Caco-2 (cell line): ENCODE measurements around the gene ADAMTSL1. TPM values are rescaled to one million over a fixed set of nuclear protein-coding genes. Genes with fewer than 3 reads are reported as not detected.

Experiments
- BruUV-seq: library from RNA; stranded (reverse); fragments of 400-500 nt; replicated peaks from 2 replicates; lab custom pipeline; 2021; lab: Mats Ljungman, UMichigan
- CTCF ChIA-PET: fragments of 300-600 bp; sonication (Branson Sonifier 250); formaldehyde crosslinking; loops from one replicate; lab custom pipeline; 2022; ENCODE audit warnings: antibody characterized with exemption; lab: Charles Lee
- POLR2A ChIA-PET: fragments of 300-600 bp; sonication (Branson Sonifier 250); formaldehyde crosslinking; loops from one replicate; lab custom pipeline; 2022; ENCODE audit warnings: antibody characterized with exemption; lab: Charles Lee
- DNase-seq, 2 experiments: peaks; one replicate each; pipeline versions ENCODE4 v3.0.0 to v3.0.0-alpha.2; 2020 to 2022
- H3K27me3 ChIP-seq: replicated peaks from 2 replicates; pipeline ENCODE4 v1.6.0; 2011; ENCODE audit warnings: low read length; ENCODE audit not compliant: control insufficient read depth, insufficient read depth
- H3K36me3 ChIP-seq: 2 replicates; pipeline ENCODE4 v1.5.1; 2011; ENCODE audit warnings: low read length; ENCODE audit not compliant: control insufficient read depth, insufficient read depth
- H3K4me1 ChIP-seq: fragments of 250-450 bp; sonication (Bioruptor Pico); 2 replicates; pipeline ENCODE4 v1.5.1; 2020; ENCODE audit warnings: mild to moderate bottlenecking
- H3K4me3 ChIP-seq: 2 replicates; pipeline ENCODE4 v1.5.1; 2011; ENCODE audit warnings: low read depth, mild to moderate bottlenecking, control low read depth, low read length
- H3K9me3 ChIP-seq: fragments of 250-450 bp; sonication (Bioruptor Pico); 2 replicates; pipeline ENCODE4 v1.5.1; 2020; ENCODE audit warnings: mild to moderate bottlenecking, moderate library complexity
- H3K27ac Mint-ChIP-seq: one replicate; pipeline ENCODE4 v1.8.0; 2022; ENCODE audit warnings: mixed read lengths; ENCODE audit not compliant: unreplicated experiment
- H3K27me3 Mint-ChIP-seq: one replicate; pipeline ENCODE4 v1.8.0; 2022; ENCODE audit warnings: mixed read lengths; ENCODE audit not compliant: insufficient read depth, unreplicated experiment
- H3K36me3 Mint-ChIP-seq: one replicate; pipeline ENCODE4 v1.8.0; 2022; ENCODE audit warnings: mild to moderate bottlenecking, mixed read lengths; ENCODE audit not compliant: insufficient read depth, unreplicated experiment
- H3K4me1 Mint-ChIP-seq: one replicate; pipeline ENCODE4 v1.8.0; 2022; ENCODE audit warnings: low read depth, mixed read lengths; ENCODE audit not compliant: unreplicated experiment
- H3K4me3 Mint-ChIP-seq: one replicate; pipeline ENCODE4 v1.8.0; 2022; ENCODE audit warnings: mild to moderate bottlenecking, moderate library complexity, mixed read lengths; ENCODE audit not compliant: unreplicated experiment
- H3K9me3 Mint-ChIP-seq: one replicate; pipeline ENCODE4 v1.8.0; 2022; ENCODE audit warnings: mixed read lengths; ENCODE audit not compliant: unreplicated experiment
- CTCF ChIP-seq, 2 experiments: fragments of 200-600 bp in 1 of 2; IDR thresholded peaks; 1 replicate in 1 of 2; 2 replicates in 1 of 2; pipeline versions ENCODE4 v1.5.1 to v1.8.0; 2011 to 2022; ENCODE audit warnings: antibody characterized with exemption in 1 of 2, control low read depth in 1 of 2, inconsistent platforms in 1 of 2, low read depth in 1 of 2, low read length in 1 of 2, mild to moderate bottlenecking in 1 of 2, moderate library complexity in 1 of 2; ENCODE audit not compliant: insufficient read depth in 1 of 2, severe bottlenecking in 1 of 2, unreplicated experiment in 1 of 2
- intact Hi-C: fragments of 100-400 bp; cut with micrococcal nuclease; formaldehyde crosslinking; loops from one replicate; pipeline ENCODE4 v1.10.0; 2022; ENCODE audit not compliant: unreplicated experiment
- total RNA-seq: library from RNA; stranded (reverse); gene quantifications from 2 replicates; pipeline ENCODE4 v1.2.3, GENCODE V29; 2022

ADAMTSL1 gene
- total RNA-seq, 1 experiment from 2014 or later: not detected

DNA sequence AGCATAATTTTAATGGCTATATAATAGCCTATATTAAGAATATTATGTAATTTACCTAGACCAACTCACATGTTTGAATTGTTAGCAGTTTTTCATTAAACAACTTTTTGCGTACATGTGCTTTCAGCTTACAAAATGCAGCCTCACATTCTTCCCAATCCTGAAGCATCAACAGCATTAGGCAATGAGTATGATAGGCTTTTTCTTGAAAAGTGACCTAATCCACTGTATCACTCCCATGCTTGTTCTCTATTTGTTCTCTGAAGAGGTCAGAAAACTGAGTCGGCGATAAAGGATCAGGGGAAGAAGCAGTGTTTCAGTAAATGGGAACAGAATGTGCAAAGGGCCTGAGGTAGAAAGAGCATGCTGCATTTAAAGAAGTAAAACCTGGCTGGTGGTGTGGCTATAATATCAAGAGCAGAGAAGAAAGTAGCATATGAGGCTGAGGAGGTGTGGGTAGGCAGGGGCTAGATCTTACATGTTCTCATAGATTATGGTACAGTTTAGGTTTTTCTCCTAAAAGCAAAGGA lies 346.7 kb downstream of the ADAMTSL1 start:
- no peaks in the 10 kb centered on the region for H3K36me3 Mint-ChIP-seq
- H3K27ac Mint-ChIP-seq: no peak overlapping the region
- POLR2A ChIA-PET: no interaction called here
- no peak overlapping the region for H3K4me3 ChIP-seq
- no peaks in the 10 kb centered on the region for H3K4me1 ChIP-seq
- no peaks in the 10 kb centered on the region for H3K4me1 Mint-ChIP-seq
- no TSS peak for BruUV-seq
- DNase-seq: no peak
- H3K9me3 ChIP-seq: no peaks in the 10 kb centered on the region
- TF ChIP-seq CTCF (IDR thresholded peaks at IDR 0.05; ENCODE audit: insufficient read depth in 1 of 2, low read depth in 1 of 2, low read length in 1 of 2, severe bottlenecking in 1 of 2, unreplicated experiment in 1 of 2): no peak
- CTCF ChIA-PET: no interaction called here
- H3K27me3 Mint-ChIP-seq: peaks cover 2% of the 10 kb centered on the region
- H3K9me3 Mint-ChIP-seq: no peaks in the 10 kb centered on the region
- no peaks in the 10 kb centered on the region for H3K36me3 ChIP-seq
- intact Hi-C loops: no loop called here
- no peak overlapping the region for H3K4me3 Mint-ChIP-seq
- H3K27me3 ChIP-seq: no peaks in the 10 kb centered on the region

DNA sequence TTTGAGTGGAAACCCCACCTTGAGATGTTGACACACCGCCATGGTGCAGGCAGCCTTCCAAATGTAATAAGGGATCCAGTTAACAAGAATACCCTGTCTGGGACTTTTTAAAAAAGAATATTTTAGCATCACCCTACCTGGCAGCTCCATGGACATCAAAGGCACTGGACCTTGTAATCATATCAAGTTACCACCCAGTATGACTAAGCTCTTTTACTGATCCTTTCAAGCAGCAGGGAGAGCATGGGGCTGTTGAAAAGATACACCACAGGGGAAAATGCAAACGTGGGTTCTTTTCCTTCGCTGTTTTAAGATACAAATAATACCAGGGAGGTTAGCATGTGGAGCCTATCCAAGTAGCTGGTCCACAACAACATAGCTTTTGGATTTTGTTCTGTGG lies 347.8 kb downstream of the ADAMTSL1 start:
- H3K36me3 ChIP-seq: no peaks in the 10 kb centered on the region
- no peak overlapping the region for H3K27ac Mint-ChIP-seq
- H3K9me3 ChIP-seq: no peaks in the 10 kb centered on the region
- H3K4me1 Mint-ChIP-seq: no peaks in the 10 kb centered on the region
- H3K27me3 Mint-ChIP-seq: peaks cover 6% of the 10 kb centered on the region
- no peak for TF ChIP-seq CTCF (IDR thresholded peaks at IDR 0.05; ENCODE audit: insufficient read depth in 1 of 2, low read depth in 1 of 2, low read length in 1 of 2, severe bottlenecking in 1 of 2, unreplicated experiment in 1 of 2)
- no peaks in the 10 kb centered on the region for H3K9me3 Mint-ChIP-seq
- no peak overlapping the region for H3K4me3 Mint-ChIP-seq
- BruUV-seq: no TSS peak
- H3K4me1 ChIP-seq: no peaks in the 10 kb centered on the region
- no peaks in the 10 kb centered on the region for H3K27me3 ChIP-seq
- H3K4me3 ChIP-seq: no peak overlapping the region
- ChIA-PET POLR2A (no interaction called here), CTCF (no interaction called here)
- no peaks in the 10 kb centered on the region for H3K36me3 Mint-ChIP-seq
- intact Hi-C loops: no loop called here
- DNase-seq: no peak

DNA sequence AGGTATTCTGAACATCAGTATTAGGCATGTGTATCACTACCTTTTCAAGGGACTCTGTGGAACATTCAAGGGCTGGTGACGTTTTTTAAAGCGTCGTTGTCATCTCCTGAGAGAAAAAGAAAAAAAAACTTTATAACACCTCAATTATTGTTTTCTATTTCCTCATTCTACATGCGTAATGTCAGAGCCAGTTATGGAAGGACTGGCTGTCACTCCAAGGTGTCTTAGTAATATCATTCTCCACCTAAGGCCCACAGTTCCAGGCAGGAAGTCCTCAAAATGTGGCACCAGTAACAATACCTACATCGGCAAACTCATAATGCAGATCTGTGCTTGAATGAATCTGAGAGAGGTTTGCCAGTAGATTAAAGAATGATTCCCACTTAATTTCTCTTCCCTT lies 348.9 kb downstream of the ADAMTSL1 start:
- Histone ChIP-seq H3K36me3 (no peaks in the 10 kb centered on the region), H3K9me3 (no peaks in the 10 kb centered on the region), H3K27me3 (no peaks in the 10 kb centered on the region), H3K4me1 (no peaks in the 10 kb centered on the region), H3K4me3 (no peak overlapping the region)
- intact Hi-C loops: no loop called here
- ChIA-PET CTCF (no interaction called here), POLR2A (no interaction called here)
- Mint-ChIP-seq H3K36me3 (no peaks in the 10 kb centered on the region), H3K4me3 (no peak overlapping the region), H3K9me3 (no peaks in the 10 kb centered on the region), H3K27ac (no peak overlapping the region), H3K4me1 (no peaks in the 10 kb centered on the region), H3K27me3 (peaks cover 6% of the 10 kb centered on the region)
- no peak for DNase-seq
- TF ChIP-seq CTCF (IDR thresholded peaks at IDR 0.05; ENCODE audit: insufficient read depth in 1 of 2, low read depth in 1 of 2, low read length in 1 of 2, severe bottlenecking in 1 of 2, unreplicated experiment in 1 of 2): no peak
- BruUV-seq: no TSS peak
